ENCODE data around the gene CELF3. TPM values are rescaled to one million over a fixed set of nuclear protein-coding genes. Genes with fewer than 3 reads are reported as not detected.

CELF3 gene
- total RNA-seq, 1 experiment from 2014 or later = 0.42 TPM

GRCh38 chr1:151706464-151707415 lies 9.9 kb downstream of the CELF3 start (continued):
- TF ChIP-seq AR (CRISPR knock-in tag; IDR thresholded peaks at IDR 0.05) (no peak), ATF1 (CRISPR knock-in tag; IDR thresholded peaks at IDR 0.05) (no peak), FOXJ3 (CRISPR knock-in tag; IDR thresholded peaks at IDR 0.05; ENCODE audit: borderline replicate concordance) (no peak), ZNF121 (CRISPR knock-in tag; IDR thresholded peaks at IDR 0.05) (no peak)

GRCh38 chr1:151705753-151706463 lies 10.7 kb downstream of the CELF3 start:
- ATAC-seq = no peak
- Mint-ChIP-seq H3K27me3 (ENCODE audit: low read depth) (no peaks in the 10 kb centered on the region), H3K4me3 (no peak overlapping the region), H3K9me3 (no peaks in the 10 kb centered on the region), H3K36me3 (peaks cover 3% of the 10 kb centered on the region; the same call in 1 of the 2 replicates), H3K4me1 (no peaks in the 10 kb centered on the region), H3K27ac (peak overlapping the region; percentile 74; the same call in 1 of the 2 replicates)
- ChIA-PET POLR2A (no interaction called here), CTCF (interaction anchor here (0.6 to 2.1 kb wide), 5 partner anchors 9 to 131 kb away, joined by 3 to 6 read pairs (median 5); partner anchors contain the start of gene RIIAD1)
- no peak for DNase-seq (ENCODE audit: low spot score)
- no peak for TF ChIP-seq ZNF317 (CRISPR knock-in tag; IDR thresholded peaks at IDR 0.05; ENCODE audit: borderline replicate concordance, low read depth)
- TF ChIP-seq TEAD4 (CRISPR knock-in tag; IDR thresholded peaks at IDR 0.05) = no peak
- TF ChIP-seq ATF6 (CRISPR knock-in tag; IDR thresholded peaks at IDR 0.05) = no peak
- no peak for TF ChIP-seq RORB (CRISPR knock-in tag; IDR thresholded peaks at IDR 0.05)
- TF ChIP-seq FOXK1 (CRISPR knock-in tag; IDR thresholded peaks at IDR 0.05) = no peak
- no peak for TF ChIP-seq ZBTB43 (CRISPR knock-in tag; IDR thresholded peaks at IDR 0.05)
- no peak for TF ChIP-seq TEAD1 (CRISPR knock-in tag; IDR thresholded peaks at IDR 0.05)
- no peak for TF ChIP-seq ZNF423 (CRISPR knock-in tag; IDR thresholded peaks at IDR 0.05)
- no peak for TF ChIP-seq CTCF (IDR thresholded peaks at IDR 0.05)
- no peak for TF ChIP-seq ZNF281 (CRISPR knock-in tag; IDR thresholded peaks at IDR 0.05)
- TF ChIP-seq GTF2I (CRISPR knock-in tag; conservative IDR thresholded peaks at IDR 0.05) = no peak
- TF ChIP-seq MYBL2 (CRISPR knock-in tag; IDR thresholded peaks at IDR 0.05) = no peak
- TF ChIP-seq NFE2L1 (CRISPR knock-in tag; IDR thresholded peaks at IDR 0.05) = no peak
- TF ChIP-seq TCF7 (CRISPR knock-in tag; IDR thresholded peaks at IDR 0.05; ENCODE audit: low read depth) = no peak
- TF ChIP-seq ZBTB21 (CRISPR knock-in tag; IDR thresholded peaks at IDR 0.05; ENCODE audit: borderline replicate concordance) = no peak
